Measurements from ENCODE around the gene TRAF1. TPM values are rescaled to one million over a fixed set of nuclear protein-coding genes. Genes with fewer than 3 reads are reported as not detected.

Gene TRAF1
- total and polyA plus RNA-seq, 10 of the 15 experiments (the other 5 are each of a cell fraction or from before 2014, with no cell fraction given) = 13.8 to 163 (median 128) TPM

DNA sequence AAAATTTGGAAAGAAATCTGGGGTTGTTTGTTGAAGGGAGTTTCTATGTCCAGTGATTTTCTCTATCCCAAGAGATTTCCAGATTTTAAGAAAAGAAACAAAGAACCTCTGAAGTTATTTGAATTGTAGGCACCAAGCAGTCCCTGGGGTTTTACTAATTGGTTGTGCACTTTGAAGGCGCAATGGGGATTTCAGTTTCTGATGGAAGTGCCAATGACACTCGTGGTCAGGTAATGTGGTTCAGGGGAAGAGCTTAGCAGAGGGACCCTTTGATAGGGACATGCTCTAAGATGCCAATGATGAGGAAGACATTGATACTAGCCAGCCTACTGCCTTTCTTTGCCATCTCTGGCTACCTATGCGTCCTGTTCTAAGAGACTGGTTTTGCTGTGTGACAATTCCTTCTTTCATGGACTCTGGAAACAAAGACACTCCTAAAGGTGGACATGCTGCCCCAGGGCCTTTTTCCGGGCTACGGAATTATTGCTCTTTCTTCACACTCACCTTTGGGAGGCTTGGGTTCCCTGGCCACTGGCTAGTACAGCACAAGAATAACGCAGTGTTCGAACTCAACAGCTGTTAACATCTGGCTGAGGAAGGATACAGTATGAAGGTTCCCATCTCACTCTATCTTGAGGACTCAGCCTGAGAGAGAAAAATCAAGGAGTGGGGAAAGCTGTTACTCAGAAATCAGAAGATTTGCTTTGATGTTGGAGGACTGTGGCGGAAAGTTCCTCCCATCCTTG lies 6.9 kb upstream of the TRAF1 start (continued):
- TF ChIP-seq, protein P1, sequence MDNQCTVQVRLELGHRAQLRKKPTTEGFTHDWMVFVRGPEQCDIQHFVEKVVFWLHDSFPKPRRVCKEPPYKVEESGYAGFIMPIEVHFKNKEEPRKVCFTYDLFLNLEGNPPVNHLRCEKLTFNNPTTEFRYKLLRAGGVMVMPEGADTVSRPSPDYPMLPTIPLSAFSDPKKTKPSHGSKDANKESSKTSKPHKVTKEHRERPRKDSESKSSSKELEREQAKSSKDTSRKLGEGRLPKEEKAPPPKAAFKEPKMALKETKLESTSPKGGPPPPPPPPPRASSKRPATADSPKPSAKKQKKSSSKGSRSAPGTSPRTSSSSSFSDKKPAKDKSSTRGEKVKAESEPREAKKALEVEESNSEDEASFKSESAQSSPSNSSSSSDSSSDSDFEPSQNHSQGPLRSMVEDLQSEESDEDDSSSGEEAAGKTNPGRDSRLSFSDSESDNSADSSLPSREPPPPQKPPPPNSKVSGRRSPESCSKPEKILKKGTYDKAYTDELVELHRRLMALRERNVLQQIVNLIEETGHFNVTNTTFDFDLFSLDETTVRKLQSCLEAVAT (IDR thresholded peaks at IDR 0.05) = peak; percentile 71; the same call in 1 of the 2 replicates
- TF ChIP-seq EP300 (IDR thresholded peaks at IDR 0.05; ENCODE audit: borderline replicate concordance in 1 of 2, control insufficient read depth in 1 of 2, low read depth in 2 of 2, low read length in 2 of 2) (peak; percentile 52 to 59; a peak in 2 of 4 replicates), TCF3 (IDR thresholded peaks at IDR 0.05; ENCODE audit: borderline replicate concordance, insufficient read depth, low read depth, low read length) (no peak), ZZZ3 (IDR thresholded peaks at IDR 0.05; ENCODE audit: control insufficient read depth, insufficient read length, low read depth) (no peak)

DNA sequence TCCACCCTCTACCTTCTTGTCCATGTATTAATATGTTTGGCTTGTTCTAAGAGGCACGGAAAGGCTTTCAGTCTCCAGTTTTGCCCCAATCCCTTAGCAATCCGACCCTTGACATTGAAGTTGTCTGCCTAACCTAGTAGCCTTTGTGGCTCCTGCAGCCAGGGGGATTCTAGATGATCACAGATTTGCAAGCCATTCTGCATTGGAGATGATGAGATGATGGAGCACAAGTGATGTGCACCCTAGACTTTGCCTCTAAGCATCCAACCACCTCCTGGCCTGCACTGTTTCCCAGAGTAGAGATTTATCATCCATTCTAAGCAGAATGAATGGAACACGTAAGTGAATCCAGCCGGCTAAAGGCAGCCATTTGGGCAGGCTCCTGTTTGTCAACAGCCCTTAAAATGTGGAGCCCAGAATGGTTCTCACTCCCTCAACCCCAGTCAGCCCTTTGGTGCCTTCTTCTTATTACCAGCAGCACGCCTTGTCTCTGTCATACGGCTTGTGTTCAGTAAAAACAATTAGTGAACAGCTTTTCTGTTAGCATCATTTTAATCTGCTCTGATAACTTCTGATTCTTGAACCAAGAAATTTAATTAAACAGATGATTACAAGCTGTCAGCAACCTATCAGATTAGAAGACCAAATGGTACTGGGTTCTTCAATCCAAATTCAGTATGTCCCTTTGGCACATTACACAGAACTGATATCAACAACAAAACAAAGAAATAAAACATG lies 5.7 kb upstream of the TRAF1 start:
- no peaks in the 10 kb centered on the region for H3K36me3 ChIP-seq (ENCODE audit: control insufficient read depth in 2 of 2, insufficient read depth in 2 of 2, low read length in 1 of 2)
- H3K4me1 ChIP-seq (ENCODE audit: control insufficient read depth, insufficient read depth, low read length) = peaks cover 66% of the 10 kb centered on the region
- ChIA-PET POLR2A (interaction anchor here (0.5 to 18.1 kb wide), 11 partner anchors 12 to 436 kb away, joined by 3 to 383 read pairs (median 5); partner anchors contain the start of genes FBXW2 and RAB14), SMC1A (ENCODE audit: uncharacterized antibody, unreplicated experiment) (interaction anchor here (0.7 to 26.1 kb wide), 14 partner anchors 9 to 279 kb away, joined by 3 to 522 read pairs (median 6); partner anchors contain the start of gene TRAF1), CTCF (interaction anchor here (0.6 to 11.9 kb wide), 10 partner anchors 10 to 63 kb away, joined by 3 to 110 read pairs (median 5); no protein-coding TSS in a partner anchor), RAD21 (ENCODE audit: unreplicated experiment) (interaction anchor here (0.7 to 11.7 kb wide), 22 partner anchors 11 to 176 kb away, joined by 3 to 196 read pairs (median 6); partner anchors contain the start of genes PHF19 and TRAF1)
- FAIRE-seq (no peak), ATAC-seq (no peak; the same call in 2 of the 3 replicates), DNase-seq (ENCODE audit: low read depth, low spot score) (no peak)
- H2AFZ ChIP-seq (ENCODE audit: control insufficient read depth, low read depth, low read length) = peak overlapping the region; percentile 3; the same call in 1 of the 2 replicates
- H4K20me1 ChIP-seq (ENCODE audit: control insufficient read depth, insufficient read depth) = no peaks in the 10 kb centered on the region
- 20% methylated on average over 6 of the region's 6 CpGs for WGBS (ENCODE audit: insufficient coverage, insufficient replicate concordance, low lambda C conversion rate, missing lambda C conversion rate)
- H3K4me2 ChIP-seq (ENCODE audit: control insufficient read depth, insufficient read depth) = peak overlapping the region; percentile 84
- BruUV-seq (replicated peaks) = TSS peak; percentile 60
- intact Hi-C loops (cut with micrococcal nuclease; ENCODE audit: unreplicated experiment) = loop anchor here (5.0 kb wide), 2 partner anchors 140 kb away; partner anchors contain the start of genes CNTRL and FBXW2
- H3K9ac ChIP-seq (ENCODE audit: control insufficient read depth, insufficient read depth, low read length) = peak overlapping the region; percentile 59
- peaks cover 40% of the 10 kb centered on the region for H3K79me2 ChIP-seq (ENCODE audit: control insufficient read depth, insufficient read depth, low read length)
- H3K27ac ChIP-seq (ENCODE audit: control insufficient read depth, insufficient read depth) = peak overlapping the region; percentile 96
- in situ Hi-C loops (cut with MboI) = no loop called here
- no peaks in the 10 kb centered on the region for H3K27me3 ChIP-seq (replicated peaks in 1 of 2; ENCODE audit: control insufficient read depth in 2 of 2, insufficient read depth in 2 of 2, low read length in 1 of 2)
- H3K4me3 ChIP-seq = peak overlapping the region; percentile 23
- no peaks in the 10 kb centered on the region for H3K9me3 ChIP-seq (replicated peaks; ENCODE audit: control insufficient read depth, insufficient read depth, low read length)
- TF ChIP-seq CBX3 (IDR thresholded peaks at IDR 0.05; ENCODE audit: borderline replicate concordance, low read depth) (no peak), SMARCA5 (IDR thresholded peaks at IDR 0.05) (peak; percentile 83; the same call in 1 of the 2 replicates), SMAD5 (IDR thresholded peaks at IDR 0.05; ENCODE audit: low read depth) (0 out of 2 replicates have a peak, but pooled peaks have one; percentile 38), CREM (IDR thresholded peaks at IDR 0.05; ENCODE audit: low read depth) (no peak), RAD21 (IDR thresholded peaks at IDR 0.05; ENCODE audit: insufficient read depth, low read depth, low read length) (0 out of 2 replicates have a peak, but pooled peaks have one; percentile 7), SRF (IDR thresholded peaks at IDR 0.05; ENCODE audit: low read depth in 2 of 2, low read length in 2 of 2) (no peak)
- TF ChIP-seq, protein P2, sequence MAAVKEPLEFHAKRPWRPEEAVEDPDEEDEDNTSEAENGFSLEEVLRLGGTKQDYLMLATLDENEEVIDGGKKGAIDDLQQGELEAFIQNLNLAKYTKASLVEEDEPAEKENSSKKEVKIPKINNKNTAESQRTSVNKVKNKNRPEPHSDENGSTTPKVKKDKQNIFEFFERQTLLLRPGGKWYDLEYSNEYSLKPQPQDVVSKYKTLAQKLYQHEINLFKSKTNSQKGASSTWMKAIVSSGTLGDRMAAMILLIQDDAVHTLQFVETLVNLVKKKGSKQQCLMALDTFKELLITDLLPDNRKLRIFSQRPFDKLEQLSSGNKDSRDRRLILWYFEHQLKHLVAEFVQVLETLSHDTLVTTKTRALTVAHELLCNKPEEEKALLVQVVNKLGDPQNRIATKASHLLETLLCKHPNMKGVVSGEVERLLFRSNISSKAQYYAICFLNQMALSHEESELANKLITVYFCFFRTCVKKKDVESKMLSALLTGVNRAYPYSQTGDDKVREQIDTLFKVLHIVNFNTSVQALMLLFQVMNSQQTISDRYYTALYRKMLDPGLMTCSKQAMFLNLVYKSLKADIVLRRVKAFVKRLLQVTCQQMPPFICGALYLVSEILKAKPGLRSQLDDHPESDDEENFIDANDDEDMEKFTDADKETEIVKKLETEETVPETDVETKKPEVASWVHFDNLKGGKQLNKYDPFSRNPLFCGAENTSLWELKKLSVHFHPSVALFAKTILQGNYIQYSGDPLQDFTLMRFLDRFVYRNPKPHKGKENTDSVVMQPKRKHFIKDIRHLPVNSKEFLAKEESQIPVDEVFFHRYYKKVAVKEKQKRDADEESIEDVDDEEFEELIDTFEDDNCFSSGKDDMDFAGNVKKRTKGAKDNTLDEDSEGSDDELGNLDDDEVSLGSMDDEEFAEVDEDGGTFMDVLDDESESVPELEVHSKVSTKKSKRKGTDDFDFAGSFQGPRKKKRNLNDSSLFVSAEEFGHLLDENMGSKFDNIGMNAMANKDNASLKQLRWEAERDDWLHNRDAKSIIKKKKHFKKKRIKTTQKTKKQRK (IDR thresholded peaks at IDR 0.05; ENCODE audit: low read depth, low read length) = no peak
- TF ChIP-seq, protein P3, sequence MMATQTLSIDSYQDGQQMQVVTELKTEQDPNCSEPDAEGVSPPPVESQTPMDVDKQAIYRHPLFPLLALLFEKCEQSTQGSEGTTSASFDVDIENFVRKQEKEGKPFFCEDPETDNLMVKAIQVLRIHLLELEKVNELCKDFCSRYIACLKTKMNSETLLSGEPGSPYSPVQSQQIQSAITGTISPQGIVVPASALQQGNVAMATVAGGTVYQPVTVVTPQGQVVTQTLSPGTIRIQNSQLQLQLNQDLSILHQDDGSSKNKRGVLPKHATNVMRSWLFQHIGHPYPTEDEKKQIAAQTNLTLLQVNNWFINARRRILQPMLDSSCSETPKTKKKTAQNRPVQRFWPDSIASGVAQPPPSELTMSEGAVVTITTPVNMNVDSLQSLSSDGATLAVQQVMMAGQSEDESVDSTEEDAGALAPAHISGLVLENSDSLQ (IDR thresholded peaks at IDR 0.05) = 0 out of 2 replicates have a peak, but pooled peaks have one; percentile 4
